Gastroesophageal sphincter (tissue), 4 donors: Measurements from ENCODE around the gene ZNF521. TPM values are rescaled to one million over a fixed set of nuclear protein-coding genes. Genes with fewer than 3 reads are reported as not detected.

ENCODE experiments used
- ATAC-seq: fragments of 150-250 bp; one replicate; pipeline ENCODE4 v1.9.1; 2016; ENCODE audit warnings: mild to moderate bottlenecking, moderate library complexity
- H3K27ac ChIP-seq, 4 donors: fragments of 200-600 bp; sonication (generic) in 3 of 4; 1 replicate in 3 of 4; 2 replicates in 1 of 4; pipeline ENCODE4 v1.5.1; 2016 to 2019
- H3K27me3 ChIP-seq: fragments of 200-600 bp; sonication (generic); one replicate; pipeline ENCODE4 v1.5.1; 2019
- H3K36me3 ChIP-seq, 2 donors: fragments of 200-600 bp; sonication (generic); one replicate each; pipeline ENCODE4 v1.5.1; 2019; ENCODE audit warnings: control low read depth in 1 of 2
- H3K4me1 ChIP-seq, 3 donors: fragments of 200-600 bp; sonication (generic); 1 replicate in 2 of 3; 2 replicates in 1 of 3; pipeline ENCODE4 v1.5.1; 2016 to 2019; ENCODE audit warnings: control low read depth in 2 of 3
- H3K4me3 ChIP-seq, 2 donors: fragments of 200-600 bp; sonication (generic); one replicate each; pipeline ENCODE4 v1.5.1; 2019; ENCODE audit warnings: mild to moderate bottlenecking in 1 of 2, moderate library complexity in 1 of 2
- H3K9me3 ChIP-seq, 3 donors: fragments of 200-600 bp; sonication (generic); one replicate each; pipeline ENCODE4 v1.5.1; 2017 to 2019; ENCODE audit warnings: control low read depth in 2 of 3
- EP300 ChIP-seq: sonication (generic); formaldehyde crosslinking; IDR thresholded peaks from one replicate; pipeline ENCODE4 v1.6.1; 2017; ENCODE audit warnings: antibody characterized with exemption, mild to moderate bottlenecking
- POLR2A ChIP-seq, 2 donors: fragments of 450-650 bp; IDR thresholded peaks; one replicate each; pipeline ENCODE4 v1.6.1; 2017; ENCODE audit warnings: antibody characterized with exemption in 2 of 2, mild to moderate bottlenecking in 2 of 2, moderate library complexity in 1 of 2
- POLR2AphosphoS5 ChIP-seq: sonication (generic); formaldehyde crosslinking; IDR thresholded peaks from one replicate; pipeline ENCODE4 v1.6.1; 2017; ENCODE audit warnings: antibody characterized with exemption
- whole genome bisulfite sequencing, 2 donors: methylation state at CpG; one replicate each; pipeline ENCODE4 v1.1.5; 2018; ENCODE audit warnings: low coverage in 1 of 2; 5-methylcytosine and 5-hydroxymethylcytosine counted together
- total RNA-seq, 4 donors: library from RNA; depleted of rRNA; stranded (reverse); fragments of >200 nt; gene quantifications; one replicate each; pipeline ENCODE4 v1.1.0, GENCODE V29; 2016
- TF ChIP-seq, protein P1 (sequence below), 4 experiments: fragments of 200-600 bp in 2 of 4; fragments of 450-650 bp in 2 of 4; sonication (generic) in 1 of 4; IDR thresholded peaks; one replicate each; pipeline ENCODE4 v1.5.1; 2017 to 2019; ENCODE audit warnings: antibody characterized with exemption in 4 of 4, mild to moderate bottlenecking in 2 of 4, moderate library complexity in 2 of 4

The ZNF521 gene
- total RNA-seq, 4 donors from 2014 or later, result 9.9 to 29.3 (median 13.4) TPM

GRCh38 chr18:25222648-25223047 is 129.3 kb downstream of the ZNF521 start:
- 89 to 94% methylated on average over 4 of the region's 4 CpGs for WGBS, 2 donors
- H3K36me3 ChIP-seq, result peaks cover 0 to 8% of the 10 kb centered on the region in 2 donors
- no peak overlapping the region for H3K4me3 ChIP-seq
- H3K4me1 ChIP-seq, result no peaks in the 10 kb centered on the region
- ATAC-seq, result no peak
- H3K9me3 ChIP-seq, result no peaks in the 10 kb centered on the region
- TF ChIP-seq POLR2AphosphoS5 (no peak), EP300 (no peak), POLR2A (IDR thresholded peaks at IDR 0.05) (no peak)
- TF ChIP-seq, protein P1, sequence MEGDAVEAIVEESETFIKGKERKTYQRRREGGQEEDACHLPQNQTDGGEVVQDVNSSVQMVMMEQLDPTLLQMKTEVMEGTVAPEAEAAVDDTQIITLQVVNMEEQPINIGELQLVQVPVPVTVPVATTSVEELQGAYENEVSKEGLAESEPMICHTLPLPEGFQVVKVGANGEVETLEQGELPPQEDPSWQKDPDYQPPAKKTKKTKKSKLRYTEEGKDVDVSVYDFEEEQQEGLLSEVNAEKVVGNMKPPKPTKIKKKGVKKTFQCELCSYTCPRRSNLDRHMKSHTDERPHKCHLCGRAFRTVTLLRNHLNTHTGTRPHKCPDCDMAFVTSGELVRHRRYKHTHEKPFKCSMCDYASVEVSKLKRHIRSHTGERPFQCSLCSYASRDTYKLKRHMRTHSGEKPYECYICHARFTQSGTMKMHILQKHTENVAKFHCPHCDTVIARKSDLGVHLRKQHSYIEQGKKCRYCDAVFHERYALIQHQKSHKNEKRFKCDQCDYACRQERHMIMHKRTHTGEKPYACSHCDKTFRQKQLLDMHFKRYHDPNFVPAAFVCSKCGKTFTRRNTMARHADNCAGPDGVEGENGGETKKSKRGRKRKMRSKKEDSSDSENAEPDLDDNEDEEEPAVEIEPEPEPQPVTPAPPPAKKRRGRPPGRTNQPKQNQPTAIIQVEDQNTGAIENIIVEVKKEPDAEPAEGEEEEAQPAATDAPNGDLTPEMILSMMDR (IDR thresholded peaks at IDR 0.05), result no peak
- no peaks in the 10 kb centered on the region for H3K27me3 ChIP-seq
- H3K27ac ChIP-seq, result no peak overlapping the region

GRCh38 chr18:25210622-25211021 is 141.3 kb downstream of the ZNF521 start:
- no peak for ATAC-seq
- H3K36me3 ChIP-seq, result no peaks in the 10 kb centered on the region
- H3K27ac ChIP-seq, result no peak overlapping the region
- TF ChIP-seq EP300, result no peak
- no peaks in the 10 kb centered on the region for H3K27me3 ChIP-seq
- H3K9me3 ChIP-seq, result no peaks in the 10 kb centered on the region
- H3K4me1 ChIP-seq, result no peaks in the 10 kb centered on the region
- 77 to 89% methylated on average over 3 of the region's 3 CpGs for WGBS, 2 donors
- no peak overlapping the region for H3K4me3 ChIP-seq

- Histone ChIP-seq H3K9me3 (no peaks in the 10 kb centered on the region), H3K36me3 (no peaks in the 10 kb centered on the region), H3K4me1 (no peaks in the 10 kb centered on the region), H3K27ac (no peak overlapping the region), H3K4me3 (no peak overlapping the region), H3K27me3 (no peaks in the 10 kb centered on the region)
- TF ChIP-seq EP300 (no peak), POLR2A (IDR thresholded peaks at IDR 0.05) (no peak), POLR2AphosphoS5 (no peak)
- TF ChIP-seq, protein P1 (IDR thresholded peaks at IDR 0.05), result no peak
- ATAC-seq, result no peak
- WGBS, 2 donors, result 0 to 70% methylated on average over 1 to 4 of the region's 4 CpGs
These were observed 159.9 kb downstream of the ZNF521 start for GRCh38 chr18:25192065-25192464.

DNA sequence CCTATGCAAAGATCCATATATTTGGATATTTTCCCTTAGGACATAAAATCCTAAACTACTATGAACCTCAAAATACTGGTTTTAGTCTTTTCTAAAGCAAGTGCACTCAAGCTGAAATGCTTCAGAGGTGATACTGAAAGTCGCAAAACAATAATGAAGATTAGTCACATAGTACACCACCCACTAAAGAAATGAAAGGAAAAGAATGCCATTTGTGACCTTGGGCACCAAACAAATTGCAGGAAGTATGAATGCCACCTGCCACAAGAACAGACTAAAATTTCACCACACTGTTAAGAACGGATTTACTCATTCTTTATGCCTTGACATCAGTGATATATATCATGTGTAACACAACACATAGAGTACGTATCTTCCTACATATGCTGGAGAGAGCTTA is 161.5 kb downstream of the ZNF521 start:
- TF ChIP-seq EP300, result no peak
- no peak for TF ChIP-seq POLR2AphosphoS5
- TF ChIP-seq, protein P1 (IDR thresholded peaks at IDR 0.05), result no peak
- TF ChIP-seq POLR2A (IDR thresholded peaks at IDR 0.05), result no peak
- 79 to 86% methylated on average over 3 of the region's 3 CpGs for WGBS, 2 donors

DNA sequence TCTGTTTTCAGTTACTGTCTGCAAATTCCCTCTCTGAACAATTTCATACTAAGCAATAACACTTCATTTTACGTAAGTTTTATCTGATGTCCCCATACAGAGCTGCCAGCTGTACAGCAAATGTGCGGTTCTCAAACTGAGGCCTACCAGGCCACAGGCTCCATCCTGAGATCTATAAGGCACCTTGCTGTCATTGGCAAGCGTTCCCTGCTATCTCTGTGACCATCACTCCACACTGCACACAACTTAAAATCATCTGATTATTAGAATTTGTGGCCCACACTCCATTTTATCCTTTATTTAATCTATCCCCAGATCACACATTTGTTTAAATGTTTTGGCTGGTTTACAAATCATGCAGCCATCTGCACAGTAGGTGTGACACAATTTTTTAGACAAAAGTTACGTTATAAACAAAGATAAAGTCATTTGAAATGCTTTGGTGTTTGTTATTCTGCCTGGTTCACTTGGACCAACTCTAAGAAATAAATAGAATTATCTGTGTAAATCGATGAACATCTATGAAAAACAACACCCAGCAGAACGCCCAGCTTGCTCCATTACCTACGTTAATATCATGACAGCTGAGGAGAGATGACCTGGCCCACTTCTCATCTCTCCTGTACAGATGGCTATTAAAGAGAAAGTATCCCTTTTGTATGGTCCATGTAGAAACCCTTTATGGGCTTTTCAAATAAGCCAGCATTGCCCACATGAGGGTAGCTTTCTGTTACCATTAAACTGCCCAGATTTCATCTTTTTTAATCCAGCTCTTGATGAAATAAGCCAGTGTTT is 162.4 kb downstream of the ZNF521 start:
- no peak for ATAC-seq
- TF ChIP-seq POLR2AphosphoS5 (no peak), POLR2A (IDR thresholded peaks at IDR 0.05) (no peak), EP300 (no peak)
- TF ChIP-seq, protein P1 (IDR thresholded peaks at IDR 0.05), result no peak
- H3K27ac ChIP-seq, result no peak overlapping the region

More for the DNA sequence above, 161.5 kb downstream of the ZNF521 start:
- H3K9me3 ChIP-seq, result no peaks in the 10 kb centered on the region
- H3K27me3 ChIP-seq, result no peaks in the 10 kb centered on the region
- no peak overlapping the region for H3K27ac ChIP-seq
- no peak for ATAC-seq
- H3K4me1 ChIP-seq, result no peaks in the 10 kb centered on the region
- H3K4me3 ChIP-seq, result no peak overlapping the region
- no peaks in the 10 kb centered on the region for H3K36me3 ChIP-seq

More for the DNA sequence above, 162.4 kb downstream of the ZNF521 start:
- WGBS, 2 donors, result 87 to 91% methylated on average over 7 of the region's 7 CpGs
- no peaks in the 10 kb centered on the region for H3K27me3 ChIP-seq
- H3K4me1 ChIP-seq, result no peaks in the 10 kb centered on the region
- H3K9me3 ChIP-seq, result no peaks in the 10 kb centered on the region
- H3K36me3 ChIP-seq, result no peaks in the 10 kb centered on the region
- no peak overlapping the region for H3K4me3 ChIP-seq
